Measurements from ENCODE around the gene PTPN23.

Gene PTPN23

DNA sequence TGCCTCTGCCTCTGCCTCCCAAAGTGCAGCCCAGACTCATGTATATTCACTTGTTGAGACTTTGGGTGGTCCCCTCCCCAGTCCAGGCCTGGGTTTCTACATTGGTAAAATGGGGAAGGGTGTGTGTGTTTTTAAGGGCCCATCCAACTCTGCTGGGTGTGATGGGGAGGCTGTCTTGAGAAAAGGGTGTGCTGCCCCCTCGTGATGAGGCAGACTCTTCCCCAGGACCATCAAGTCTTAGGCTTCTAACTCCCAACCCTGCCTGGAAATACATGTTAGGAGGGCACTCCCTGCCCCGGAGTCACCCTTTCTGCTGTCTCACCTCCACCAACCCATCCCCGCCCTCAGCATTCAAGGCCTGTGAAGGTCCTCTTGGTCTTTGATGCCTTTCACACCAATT is 4.4 kb upstream of the PTPN23 start:
- DNase-seq: no peak

GRCh38 chr3:47377186-47377585 is 3.6 kb upstream of the PTPN23 start:
- DNase-seq: no peak

DNA sequence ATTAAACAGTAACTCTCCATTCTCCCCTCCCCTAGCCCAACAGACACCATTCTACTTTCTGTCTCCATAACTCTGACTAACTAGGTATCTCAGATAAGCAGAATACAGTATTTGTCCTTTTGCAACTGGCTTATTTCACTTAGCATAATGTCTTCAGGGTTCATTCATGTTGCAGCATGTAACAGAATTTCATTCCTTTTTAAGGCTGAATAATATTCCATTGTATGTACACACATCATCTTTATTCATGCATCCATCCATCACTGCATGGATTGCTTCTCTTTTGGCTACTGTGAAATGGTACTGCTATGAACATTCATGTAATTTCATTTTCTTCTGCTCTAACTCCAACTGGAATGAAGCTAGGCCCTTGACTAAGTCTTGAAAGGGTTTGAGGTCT is 2.0 kb upstream of the PTPN23 start:
- DNase-seq: no peak

DNA sequence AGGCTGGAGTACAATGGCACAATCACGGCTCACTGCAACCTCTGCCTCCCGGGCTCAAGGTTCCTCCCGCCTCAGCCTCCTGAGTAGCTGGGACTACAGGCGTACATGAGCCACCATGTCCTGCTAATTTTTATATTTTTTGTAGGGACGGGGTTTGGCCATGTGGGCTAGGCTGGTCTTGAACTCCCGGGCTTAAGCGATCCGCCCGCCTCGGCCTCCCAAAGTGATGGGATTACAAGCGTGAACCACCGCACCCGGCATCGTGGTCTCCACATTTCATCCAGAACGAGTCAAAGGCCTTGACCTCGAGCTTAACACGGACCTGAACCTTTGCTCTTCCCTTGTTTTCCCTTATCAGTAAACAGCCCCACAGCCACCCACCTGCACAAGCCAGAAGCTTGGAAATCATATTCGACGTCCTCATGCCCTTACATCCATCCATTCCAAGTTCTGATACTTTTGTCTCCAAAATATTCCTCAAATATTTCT is 1.4 kb upstream of the PTPN23 start:
- no peak for DNase-seq

DNA sequence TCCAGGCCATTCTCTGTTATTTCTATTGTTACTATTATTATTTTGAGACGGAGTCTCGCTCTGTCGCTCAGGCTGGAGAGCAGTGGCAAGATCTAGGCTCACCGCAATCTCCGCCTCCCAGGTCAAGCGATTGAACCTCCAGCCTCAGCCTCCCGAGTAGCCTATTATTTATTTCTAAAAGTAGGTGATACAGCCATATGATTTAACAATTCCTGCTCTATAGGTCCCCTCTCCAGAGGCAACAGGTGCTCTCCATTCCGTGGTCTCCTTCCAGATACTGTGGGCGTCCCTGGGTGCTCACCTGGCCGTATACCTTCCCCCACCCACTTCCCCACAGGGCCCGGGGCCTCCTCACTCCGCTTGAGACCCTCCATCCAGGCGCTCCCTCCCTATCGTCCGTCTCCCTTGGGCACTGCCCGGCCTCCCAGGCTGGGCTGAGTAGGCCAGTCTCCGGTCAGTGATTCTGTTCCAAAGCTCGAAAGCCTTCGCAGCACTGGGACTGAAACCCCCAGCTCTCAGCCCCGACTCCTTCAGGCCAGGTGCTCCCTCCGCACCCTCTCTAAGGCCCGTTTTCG is 708 bp upstream of the PTPN23 start:
- DNase-seq: no peak

DNA sequence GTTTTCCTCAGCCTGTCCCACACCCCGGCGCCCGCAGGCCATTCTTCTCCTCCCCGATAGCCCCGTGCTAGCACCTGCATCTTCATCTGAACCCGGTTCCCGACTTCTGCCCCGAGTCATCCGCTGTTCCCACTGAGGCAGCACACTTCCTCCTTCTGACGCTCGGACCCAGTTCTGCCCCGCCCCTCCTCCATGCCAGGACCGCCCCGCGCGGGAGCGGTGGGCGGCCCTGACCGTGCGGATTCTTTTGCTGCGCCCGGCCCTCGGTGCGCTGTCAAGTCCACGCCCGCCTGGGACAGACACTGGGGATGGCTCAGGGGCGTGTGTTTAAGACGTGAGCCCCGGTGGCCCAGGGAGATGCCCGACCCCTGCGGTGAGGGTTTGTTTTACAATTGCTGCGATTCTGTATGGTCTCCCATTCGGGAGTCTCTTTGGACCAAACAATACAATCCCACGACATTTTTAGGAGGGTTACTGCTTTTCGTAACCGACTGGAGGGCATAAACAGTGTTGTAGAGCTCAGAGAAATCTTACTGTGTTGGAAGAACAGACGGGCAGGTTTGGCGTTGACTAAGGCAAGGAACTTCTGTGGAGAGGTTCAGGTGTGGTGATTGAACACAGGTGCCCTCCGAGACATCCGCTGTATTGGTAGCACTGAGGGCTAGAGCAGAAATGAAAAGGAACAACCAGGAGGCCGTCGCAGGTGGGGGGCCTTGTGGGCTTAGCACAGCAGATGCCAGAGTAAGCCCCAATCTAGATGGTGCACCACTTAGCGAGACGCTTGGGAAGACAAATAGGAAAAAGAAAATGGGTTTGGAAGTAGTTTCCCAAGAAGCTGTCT is 716 bp downstream of the PTPN23 start:
- peak; percentile 26 for DNase-seq

GRCh38 chr3:47384425-47384824 is 3.6 kb downstream of the PTPN23 start:
- no peak for DNase-seq

- no peak for DNase-seq
Measured at GRCh38 chr3:47385007-47385406, 4.2 kb downstream of the PTPN23 start.

DNA sequence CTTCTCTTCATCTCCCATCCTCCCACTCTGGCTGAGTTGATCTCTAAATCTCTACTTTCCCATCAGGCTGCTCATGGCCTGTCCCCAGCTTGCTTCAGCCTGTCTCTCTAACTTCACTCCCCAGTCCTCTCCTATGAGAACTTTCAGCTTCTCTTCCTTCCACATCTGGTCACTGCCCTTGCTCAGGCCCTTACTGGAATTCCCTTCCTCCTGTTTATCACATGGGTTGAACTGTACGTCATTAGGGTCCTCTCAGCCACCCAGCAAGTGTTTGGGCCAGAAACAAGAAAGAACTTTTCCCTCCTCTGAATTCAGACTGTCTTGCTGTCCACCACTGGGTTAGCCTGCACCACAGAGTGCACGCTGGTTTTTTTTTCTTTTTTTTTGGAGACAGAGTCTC is 5.0 kb downstream of the PTPN23 start:
- no peak for DNase-seq

GRCh38 chr3:47392933-47393332 is 12.1 kb downstream of the PTPN23 start:
- no peak for DNase-seq

DNA sequence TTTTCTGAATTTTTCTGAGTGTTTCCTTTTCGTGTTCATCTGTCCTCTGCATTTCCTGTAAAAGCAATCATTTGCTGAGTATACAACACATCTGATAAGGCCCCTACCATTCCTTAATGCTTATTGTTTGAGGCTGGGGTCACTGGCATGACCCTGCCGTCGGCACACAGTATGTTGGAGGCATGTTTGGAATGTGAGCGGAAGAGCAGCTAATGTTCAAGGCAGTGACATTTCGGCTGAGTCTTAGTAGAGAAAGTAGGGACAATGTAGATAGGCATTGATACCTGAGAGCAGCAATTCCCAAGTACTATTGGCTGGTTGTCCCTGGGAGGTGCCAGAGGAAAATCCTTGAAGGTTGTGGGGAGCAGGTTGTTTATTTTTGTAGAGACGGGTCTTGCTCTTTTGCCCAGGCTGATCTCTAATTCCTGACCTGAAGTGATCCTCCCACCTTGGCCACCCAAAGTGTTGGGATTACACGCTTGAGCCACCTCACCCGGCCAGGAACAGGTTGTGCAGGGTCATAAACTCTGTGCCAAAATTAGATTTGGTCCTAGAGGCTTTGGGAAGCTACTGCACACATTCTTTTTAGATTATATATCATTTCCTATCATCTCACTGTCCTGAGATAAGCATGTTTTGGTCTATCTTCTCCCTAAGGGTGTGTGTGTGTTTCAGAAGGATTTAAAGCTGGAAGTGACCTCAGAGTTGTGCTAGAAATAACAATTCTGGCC is 13.5 kb downstream of the PTPN23 start:
- DNase-seq: no peak

- no peak for DNase-seq
Measured at GRCh38 chr3:47394881-47395280, 14.1 kb downstream of the PTPN23 start.

DNA sequence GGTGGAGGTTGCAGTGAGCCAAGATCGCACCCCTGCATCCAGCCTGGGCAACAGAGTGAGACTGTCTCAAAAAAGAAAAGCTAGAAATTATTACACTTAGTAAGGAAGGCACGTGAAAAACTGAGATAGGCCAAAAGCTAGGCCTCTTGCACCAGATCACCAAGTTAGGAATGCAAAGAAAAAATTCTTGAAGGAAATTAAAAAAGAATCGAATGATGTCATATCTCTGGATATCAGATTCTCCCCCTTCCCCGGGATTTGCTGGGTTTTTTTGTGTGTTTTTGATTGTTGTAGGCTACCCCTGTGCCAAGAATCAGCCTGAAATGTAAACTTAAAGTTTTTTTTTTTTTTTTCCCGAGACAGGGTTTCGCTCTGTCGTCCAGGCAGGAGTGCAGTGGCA is 17.4 kb downstream of the PTPN23 start:
- DNase-seq: no peak

- no peak for DNase-seq
Measured at GRCh38 chr3:47399016-47399415, 18.2 kb downstream of the PTPN23 start.

- DNase-seq: no peak
Measured at GRCh38 chr3:47399531-47400270, 18.9 kb downstream of the PTPN23 start.

- DNase-seq: no peak
Measured at GRCh38 chr3:47404431-47404876, 23.6 kb downstream of the PTPN23 start.

GRCh38 chr3:47404955-47405790 is 24.4 kb downstream of the PTPN23 start:
- no peak for DNase-seq

DNA sequence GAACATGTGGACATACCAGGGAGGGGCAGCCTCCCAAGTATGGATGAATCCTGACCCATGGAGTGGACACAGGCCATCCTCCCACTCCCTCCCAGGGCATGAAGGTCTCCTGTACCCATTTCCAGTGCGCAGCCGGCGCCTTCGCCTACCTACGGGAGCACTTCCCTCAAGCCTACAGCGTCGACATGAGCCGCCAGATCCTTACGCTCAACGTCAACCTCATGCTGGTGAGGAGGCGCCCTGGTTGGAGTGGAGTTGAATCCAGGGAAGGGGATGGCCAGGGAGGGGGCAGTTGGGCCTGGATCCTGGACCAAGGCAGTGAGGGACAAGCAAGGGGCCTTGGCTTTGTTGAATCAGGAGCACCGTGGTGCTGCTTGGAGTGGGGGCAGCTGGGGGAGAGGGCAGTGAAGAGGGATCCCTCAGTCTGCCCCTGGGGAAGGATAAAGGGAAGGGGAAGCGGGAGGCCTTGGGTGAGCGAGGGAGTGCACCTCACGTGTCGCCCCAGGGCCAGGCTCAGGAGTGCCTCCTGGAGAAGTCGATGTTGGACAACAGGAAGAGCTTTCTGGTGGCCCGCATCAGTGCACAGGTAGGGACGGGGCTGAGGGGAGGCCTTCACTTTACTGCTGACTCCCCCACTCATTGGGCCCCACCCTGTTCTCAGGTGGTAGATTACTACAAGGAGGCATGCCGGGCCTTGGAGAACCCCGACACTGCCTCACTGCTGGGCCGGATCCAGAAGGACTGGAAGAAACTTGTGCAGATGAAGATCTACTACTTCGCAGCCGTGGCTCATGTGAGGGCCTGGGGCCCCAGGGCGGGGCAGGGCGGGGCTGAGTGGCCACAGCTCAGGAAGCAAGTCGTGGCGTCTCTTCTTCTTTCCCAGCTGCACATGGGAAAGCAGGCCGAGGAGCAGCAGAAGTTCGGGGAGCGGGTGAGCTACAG is 25.3 kb downstream of the PTPN23 start:
- DNase-seq: no peak

DNA sequence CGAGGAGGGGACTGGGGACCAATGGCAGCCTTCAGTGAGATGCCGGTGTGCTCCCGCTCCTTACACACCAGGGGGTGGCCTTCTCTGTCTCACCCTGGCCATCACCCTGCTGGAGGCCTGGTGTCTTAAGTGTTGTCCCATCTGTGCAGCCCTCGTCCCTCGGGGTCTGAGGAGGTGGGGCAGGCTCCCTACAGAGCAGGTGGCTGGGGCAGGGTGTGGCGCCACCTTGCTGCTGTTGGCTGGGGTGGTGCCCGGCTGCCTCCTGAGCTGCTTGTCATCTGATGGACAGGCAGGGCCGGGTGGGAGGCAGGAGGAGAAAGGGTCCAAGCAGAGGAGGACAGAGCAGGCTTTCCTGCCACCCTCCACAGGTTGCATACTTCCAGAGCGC is 25.9 kb downstream of the PTPN23 start:
- DNase-seq: no peak

DNA sequence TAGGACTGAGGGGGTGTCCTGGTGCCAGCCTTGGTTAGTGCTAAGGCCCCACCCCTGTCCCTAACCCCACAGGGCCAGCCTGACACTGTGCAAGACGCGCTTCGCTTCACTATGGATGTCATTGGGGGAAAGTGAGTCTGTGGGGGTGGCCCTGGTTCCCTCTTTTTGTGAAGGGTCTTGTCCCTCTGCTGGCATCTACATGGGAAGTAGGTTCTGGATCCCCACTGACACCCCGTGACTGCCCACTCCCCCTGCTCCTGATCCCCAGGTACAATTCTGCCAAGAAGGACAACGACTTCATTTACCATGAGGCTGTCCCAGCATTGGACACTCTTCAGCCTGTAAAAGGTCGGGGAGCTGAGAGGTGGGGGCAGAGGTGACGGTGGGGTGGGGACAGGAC is 26.4 kb downstream of the PTPN23 start:
- DNase-seq: no peak

Measured in NCI-H2107 (cell line).